ENCODE measurements around the gene RABL2B.

The RABL2B gene

GRCh38 chr22:50727678-50728522 is 55.5 kb downstream of the RABL2B start:
- no peak for TF ChIP-seq FOXP2 (optimal IDR thresholded peaks at IDR 0.05; ENCODE audit: borderline replicate concordance, extremely low read depth, extremely low read length, insufficient read depth)
- TF ChIP-seq POLR2AphosphoS5 (IDR thresholded peaks at IDR 0.05; ENCODE audit: low read depth, low read length): no peak
- TF ChIP-seq REST (IDR thresholded peaks at IDR 0.05; ENCODE audit: insufficient read depth in 1 of 2, low read depth in 2 of 2, low read length in 2 of 2): no peak
- TF ChIP-seq SIN3A (IDR thresholded peaks at IDR 0.05; ENCODE audit: borderline replicate concordance, insufficient read depth, low read length): no peak
- TF ChIP-seq TAF1 (IDR thresholded peaks at IDR 0.05; ENCODE audit: borderline replicate concordance, insufficient read depth, low read length): no peak

- TF ChIP-seq SIN3A (IDR thresholded peaks at IDR 0.05; ENCODE audit: borderline replicate concordance, insufficient read depth, low read length) (no peak), POLR2AphosphoS5 (IDR thresholded peaks at IDR 0.05; ENCODE audit: low read depth, low read length) (no peak), REST (IDR thresholded peaks at IDR 0.05; ENCODE audit: insufficient read depth in 1 of 2, low read depth in 2 of 2, low read length in 2 of 2) (no peak), FOXP2 (optimal IDR thresholded peaks at IDR 0.05; ENCODE audit: borderline replicate concordance, extremely low read depth, extremely low read length, insufficient read depth) (no peak), TAF1 (IDR thresholded peaks at IDR 0.05; ENCODE audit: borderline replicate concordance, insufficient read depth, low read length) (no peak)
Measured at GRCh38 chr22:50726643-50727340, 56.6 kb downstream of the RABL2B start.

DNA sequence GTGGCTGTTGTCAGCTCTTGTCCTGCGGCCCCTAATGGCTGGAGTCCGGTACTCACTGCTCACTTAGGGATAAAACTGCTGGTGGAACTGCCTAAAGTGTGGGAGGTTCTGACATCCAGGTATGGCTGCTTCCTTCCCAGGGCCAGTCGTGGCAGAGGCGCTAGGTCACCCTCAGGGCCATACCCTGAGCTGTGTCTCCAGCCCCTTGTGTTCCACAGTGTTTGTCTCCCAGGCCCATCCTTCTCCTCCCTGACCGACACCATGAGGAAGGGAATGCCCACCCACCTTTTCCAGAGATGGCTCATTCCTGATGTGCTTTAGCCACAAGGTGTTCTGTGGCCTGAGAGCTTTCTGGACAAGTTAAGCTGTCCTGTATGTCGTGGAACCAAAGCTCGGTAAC is 57.8 kb downstream of the RABL2B start:
- TF ChIP-seq FOXP2 (optimal IDR thresholded peaks at IDR 0.05; ENCODE audit: borderline replicate concordance, extremely low read depth, extremely low read length, insufficient read depth): no peak
- TF ChIP-seq REST (IDR thresholded peaks at IDR 0.05; ENCODE audit: insufficient read depth in 1 of 2, low read depth in 2 of 2, low read length in 2 of 2): no peak
- TF ChIP-seq SIN3A (IDR thresholded peaks at IDR 0.05; ENCODE audit: borderline replicate concordance, insufficient read depth, low read length): no peak
- no peak for TF ChIP-seq POLR2AphosphoS5 (IDR thresholded peaks at IDR 0.05; ENCODE audit: low read depth, low read length)

DNA sequence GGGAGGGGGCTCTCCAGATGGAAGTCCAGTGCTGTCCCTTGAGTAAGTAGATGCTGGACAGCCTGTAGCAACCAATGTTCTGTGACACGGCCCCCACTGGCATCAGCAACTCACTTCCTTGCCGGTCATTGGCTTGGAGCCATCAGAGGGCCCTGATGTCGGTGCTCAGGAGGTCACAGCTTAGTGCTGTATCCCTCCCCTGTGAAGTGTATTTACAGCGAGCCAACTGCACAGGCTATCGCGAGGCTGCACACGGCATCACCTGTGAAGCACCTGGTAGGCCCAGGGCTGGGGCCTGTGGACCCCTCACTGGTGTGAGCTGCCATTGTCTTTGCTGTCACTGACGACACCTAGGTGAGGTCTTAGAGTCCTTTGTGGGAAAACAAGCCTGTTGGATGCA is 58.8 kb downstream of the RABL2B start:
- no peak for TF ChIP-seq FOXP2 (optimal IDR thresholded peaks at IDR 0.05; ENCODE audit: borderline replicate concordance, extremely low read depth, extremely low read length, insufficient read depth)
- TF ChIP-seq POLR2AphosphoS5 (IDR thresholded peaks at IDR 0.05; ENCODE audit: low read depth, low read length): no peak
- no peak for TF ChIP-seq REST (IDR thresholded peaks at IDR 0.05; ENCODE audit: insufficient read depth in 1 of 2, low read depth in 2 of 2, low read length in 2 of 2)
- TF ChIP-seq TAF1 (IDR thresholded peaks at IDR 0.05; ENCODE audit: borderline replicate concordance, insufficient read depth, low read length): no peak
- TF ChIP-seq SIN3A (IDR thresholded peaks at IDR 0.05; ENCODE audit: borderline replicate concordance, insufficient read depth, low read length): no peak

Data from PFSK-1 (cell line).